A673 (cell line): ENCODE measurements around the gene HPN. TPM values are rescaled to one million over a fixed set of nuclear protein-coding genes. Genes with fewer than 3 reads are reported as not detected.

ENCODE experiments used
- BruUV-seq: library from RNA; stranded (reverse); fragments of 400-500 nt; replicated peaks from 2 replicates; lab custom pipeline; 2021; lab: Mats Ljungman, UMichigan
- CTCF ChIA-PET: fragments of 300-600 bp; sonication (Branson Sonifier 250); formaldehyde crosslinking; loops from one replicate; lab custom pipeline; 2022; ENCODE audit warnings: antibody characterized with exemption; lab: Charles Lee
- POLR2A ChIA-PET: fragments of 300-600 bp; sonication (Branson Sonifier 250); formaldehyde crosslinking; loops from one replicate; lab custom pipeline; 2022; ENCODE audit warnings: antibody characterized with exemption; ENCODE audit not compliant: low non-redundant PET; lab: Charles Lee
- DNase-seq: peaks from one replicate; pipeline ENCODE4 v3.0.0-alpha.2; 2015; ENCODE audit warnings: low spot score
- H3K27ac ChIP-seq: fragments of 200-600 bp; sonication (generic); 2 replicates; pipeline ENCODE4 v1.5.1; 2016; ENCODE audit warnings: mixed run types, low read depth, mild to moderate bottlenecking, mixed read lengths, antibody characterized with exemption, low read length; ENCODE audit not compliant: poor library complexity, severe bottlenecking
- H3K27me3 ChIP-seq: fragments of 200-600 bp; sonication (generic); replicated peaks from 2 replicates; pipeline ENCODE4 v1.6.1; 2017; ENCODE audit warnings: mixed run types, low read depth, mild to moderate bottlenecking, mixed read lengths, antibody characterized with exemption, low read length; ENCODE audit not compliant: insufficient read depth, poor library complexity
- H3K36me3 ChIP-seq: fragments of 200-600 bp; sonication (generic); 2 replicates; pipeline ENCODE4 v1.6.1; 2016; ENCODE audit warnings: mixed run types, mild to moderate bottlenecking, mixed read lengths, antibody characterized with exemption, low read length; ENCODE audit not compliant: insufficient read depth, poor library complexity, severe bottlenecking
- H3K4me1 ChIP-seq: fragments of 200-600 bp; sonication (generic); 2 replicates; pipeline ENCODE4 v1.6.1; 2017; ENCODE audit warnings: mixed run types, mild to moderate bottlenecking, mixed read lengths, antibody characterized with exemption, low read length; ENCODE audit not compliant: insufficient read depth, poor library complexity, severe bottlenecking
- H3K4me3 ChIP-seq: fragments of 200-600 bp; sonication (generic); 2 replicates; pipeline ENCODE4 v1.5.1; 2016; ENCODE audit warnings: low read depth, mixed run types, mild to moderate bottlenecking, mixed read lengths, low read length; ENCODE audit not compliant: poor library complexity, severe bottlenecking
- H3K9me3 ChIP-seq: fragments of 200-600 bp; sonication (generic); 2 replicates; pipeline ENCODE4 v1.6.1; 2016; ENCODE audit warnings: mixed run types, low read depth, mild to moderate bottlenecking, mixed read lengths, antibody characterized with exemption, low read length; ENCODE audit not compliant: poor library complexity, severe bottlenecking
- EZH2 ChIP-seq: fragments of 200-600 bp; sonication (generic); IDR thresholded peaks from 2 replicates; pipeline ENCODE4 v1.6.1; 2017; ENCODE audit warnings: borderline replicate concordance, low read depth, mild to moderate bottlenecking, mixed read lengths, antibody characterized with exemption, low read length; ENCODE audit not compliant: poor library complexity, severe bottlenecking
- intact Hi-C: fragments of 100-400 bp; cut with micrococcal nuclease; formaldehyde crosslinking; loops from one replicate; pipeline ENCODE4 v1.10.0; 2022; ENCODE audit not compliant: unreplicated experiment
- total RNA-seq: library from RNA; stranded (reverse); gene quantifications from 2 replicates; pipeline ENCODE4 v1.2.3, GENCODE V29; 2021
- TF ChIP-seq, protein P1 (sequence below): fragments of 300-800, 200-600 bp; sonication (generic); conservative IDR thresholded peaks from 2 replicates; pipeline ENCODE4 v1.5.1; 2017; ENCODE audit warnings: low read depth, mild to moderate bottlenecking, antibody characterized with exemption, low read length, moderate library complexity, mixed read lengths

Gene HPN
- total RNA-seq, 1 experiment from 2014 or later = not detected

- Histone ChIP-seq H3K36me3 (no peaks in the 10 kb centered on the region), H3K27me3 (no peaks in the 10 kb centered on the region), H3K9me3 (no peaks in the 10 kb centered on the region), H3K4me1 (no peaks in the 10 kb centered on the region), H3K4me3 (no peak overlapping the region), H3K27ac (no peak overlapping the region)
- intact Hi-C loops = no loop called here
- BruUV-seq = no TSS peak
- ChIA-PET CTCF (no interaction called here), POLR2A (no interaction called here)
- no peak for TF ChIP-seq EZH2
- TF ChIP-seq, protein P1, sequence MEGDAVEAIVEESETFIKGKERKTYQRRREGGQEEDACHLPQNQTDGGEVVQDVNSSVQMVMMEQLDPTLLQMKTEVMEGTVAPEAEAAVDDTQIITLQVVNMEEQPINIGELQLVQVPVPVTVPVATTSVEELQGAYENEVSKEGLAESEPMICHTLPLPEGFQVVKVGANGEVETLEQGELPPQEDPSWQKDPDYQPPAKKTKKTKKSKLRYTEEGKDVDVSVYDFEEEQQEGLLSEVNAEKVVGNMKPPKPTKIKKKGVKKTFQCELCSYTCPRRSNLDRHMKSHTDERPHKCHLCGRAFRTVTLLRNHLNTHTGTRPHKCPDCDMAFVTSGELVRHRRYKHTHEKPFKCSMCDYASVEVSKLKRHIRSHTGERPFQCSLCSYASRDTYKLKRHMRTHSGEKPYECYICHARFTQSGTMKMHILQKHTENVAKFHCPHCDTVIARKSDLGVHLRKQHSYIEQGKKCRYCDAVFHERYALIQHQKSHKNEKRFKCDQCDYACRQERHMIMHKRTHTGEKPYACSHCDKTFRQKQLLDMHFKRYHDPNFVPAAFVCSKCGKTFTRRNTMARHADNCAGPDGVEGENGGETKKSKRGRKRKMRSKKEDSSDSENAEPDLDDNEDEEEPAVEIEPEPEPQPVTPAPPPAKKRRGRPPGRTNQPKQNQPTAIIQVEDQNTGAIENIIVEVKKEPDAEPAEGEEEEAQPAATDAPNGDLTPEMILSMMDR = no peak
- no peak for DNase-seq
Observed at GRCh38 chr19:35076026-35076370, 34.5 kb downstream of the HPN start.

DNA sequence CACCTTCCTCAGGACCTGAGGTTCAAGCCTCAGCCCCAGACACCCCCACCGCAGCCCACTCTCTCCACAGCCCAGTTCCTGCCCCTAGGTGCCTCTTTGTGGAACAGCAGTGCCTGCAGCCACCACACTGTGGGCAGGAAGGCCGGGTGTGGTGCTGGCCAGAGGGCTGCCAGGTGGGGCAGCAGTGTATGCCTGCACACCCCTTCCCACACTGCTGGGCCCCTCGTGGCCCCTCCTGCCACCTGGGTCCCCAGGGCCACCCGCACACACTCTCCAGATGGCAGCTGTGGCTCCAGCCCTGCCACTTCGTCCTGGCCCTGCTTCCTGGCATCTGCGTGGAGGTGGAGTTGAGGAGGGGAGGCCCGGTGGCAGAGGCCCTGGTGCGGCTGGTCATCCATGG is 35.1 kb downstream of the HPN start:
- intact Hi-C loops = no loop called here
- no peak for TF ChIP-seq EZH2
- TF ChIP-seq, protein P1 = no peak
- Histone ChIP-seq H3K4me1 (no peaks in the 10 kb centered on the region), H3K27me3 (no peaks in the 10 kb centered on the region), H3K9me3 (no peaks in the 10 kb centered on the region), H3K4me3 (no peak overlapping the region), H3K36me3 (no peaks in the 10 kb centered on the region), H3K27ac (no peak overlapping the region)
- CTCF ChIA-PET = no interaction called here
- POLR2A ChIA-PET = no interaction called here
- no peak for DNase-seq
- BruUV-seq = no TSS peak

- POLR2A ChIA-PET = no interaction called here
- intact Hi-C loops = no loop called here
- CTCF ChIA-PET = interaction anchor here (0.6 kb wide), 1 partner anchor 40 kb away, joined by 4 read pairs; no protein-coding TSS in a partner anchor
- no peak for TF ChIP-seq EZH2
- TF ChIP-seq, protein P1 = no peak
- Histone ChIP-seq H3K27ac (no peak overlapping the region), H3K4me3 (no peak overlapping the region), H3K4me1 (no peaks in the 10 kb centered on the region), H3K36me3 (no peaks in the 10 kb centered on the region), H3K9me3 (no peaks in the 10 kb centered on the region), H3K27me3 (no peaks in the 10 kb centered on the region)
- BruUV-seq = no TSS peak
- DNase-seq = no peak
Observed at GRCh38 chr19:35077411-35078223, 36.1 kb downstream of the HPN start.
